Activated T-helper 1 cell treated with Interleukin-2 at 50 U/mL for 16 hours (primary cell): ENCODE results near the gene PDCD7.
"Not testable (repeated sequence)": the region's sequence is repeated elsewhere in the genome, so short reads cannot be mapped to it uniquely, and the experiment has no call there.

Experiments used
- DNase-seq: peaks from one replicate; pipeline ENCODE4 v3.0.0-alpha.2; 2020; ENCODE audit warnings: low read depth

The PDCD7 gene

GRCh38 chr15:65130941-65131340, 2.7 kb downstream of the PDCD7 start:
- no peak for DNase-seq

- no peak for DNase-seq
Measured at GRCh38 chr15:65115542-65115941, 18.1 kb downstream of the PDCD7 start.

GRCh38 chr15:65115086-65115485, 18.5 kb downstream of the PDCD7 start, which contains the start of gene UBAP1L:
Gene UBAP1L (minus strand): TSS chr15:65115200. CDS start chr15:65106215, 8,985 bp downstream.
- DNase-seq = no peak

- no peak for DNase-seq
Measured at GRCh38 chr15:65110676-65111292, 22.8 kb downstream of the PDCD7 start.

- no peak for DNase-seq
Measured at GRCh38 chr15:65106011-65106590, 27.5 kb downstream of the PDCD7 start.

GRCh38 chr15:65105038-65105437, 28.6 kb downstream of the PDCD7 start:
- no peak for DNase-seq

- no peak for DNase-seq
Measured at GRCh38 chr15:65102912-65103311, 30.7 kb downstream of the PDCD7 start.

- DNase-seq = no peak
Measured at GRCh38 chr15:65101891-65102708, 31.5 kb downstream of the PDCD7 start.

- DNase-seq = no peak
Measured at GRCh38 chr15:65101411-65101890, 32.2 kb downstream of the PDCD7 start.

- no peak for DNase-seq
Measured at GRCh38 chr15:65100442-65100841, 33.2 kb downstream of the PDCD7 start.

- not testable (repeated sequence) for DNase-seq
Measured at GRCh38 chr15:65099801-65100200, 33.8 kb downstream of the PDCD7 start.

- DNase-seq = no peak
Measured at GRCh38 chr15:65099336-65099735, 34.3 kb downstream of the PDCD7 start.

GRCh38 chr15:65097651-65098263, 35.9 kb downstream of the PDCD7 start:
- DNase-seq = no peak

GRCh38 chr15:65096481-65097385, 36.9 kb downstream of the PDCD7 start:
- no peak for DNase-seq

- DNase-seq = no peak
Measured at GRCh38 chr15:65095747-65096104, 37.9 kb downstream of the PDCD7 start.

GRCh38 chr15:65095011-65095746, 38.4 kb downstream of the PDCD7 start:
- DNase-seq = no peak

- no peak for DNase-seq
Measured at GRCh38 chr15:65094294-65094995, 39.2 kb downstream of the PDCD7 start.

GRCh38 chr15:65093793-65094170, 39.8 kb downstream of the PDCD7 start:
- not testable (repeated sequence) for DNase-seq

- DNase-seq = no peak
Measured at GRCh38 chr15:65092911-65093792, 40.5 kb downstream of the PDCD7 start.
